ENCODE results near the gene SLC6A4. TPM values are rescaled to one million over a fixed set of nuclear protein-coding genes. Genes with fewer than 3 reads are reported as not detected.

SLC6A4 gene
- total RNA-seq, result 0.13 TPM in 1 of 2 replicates, not detected in the other

DNA sequence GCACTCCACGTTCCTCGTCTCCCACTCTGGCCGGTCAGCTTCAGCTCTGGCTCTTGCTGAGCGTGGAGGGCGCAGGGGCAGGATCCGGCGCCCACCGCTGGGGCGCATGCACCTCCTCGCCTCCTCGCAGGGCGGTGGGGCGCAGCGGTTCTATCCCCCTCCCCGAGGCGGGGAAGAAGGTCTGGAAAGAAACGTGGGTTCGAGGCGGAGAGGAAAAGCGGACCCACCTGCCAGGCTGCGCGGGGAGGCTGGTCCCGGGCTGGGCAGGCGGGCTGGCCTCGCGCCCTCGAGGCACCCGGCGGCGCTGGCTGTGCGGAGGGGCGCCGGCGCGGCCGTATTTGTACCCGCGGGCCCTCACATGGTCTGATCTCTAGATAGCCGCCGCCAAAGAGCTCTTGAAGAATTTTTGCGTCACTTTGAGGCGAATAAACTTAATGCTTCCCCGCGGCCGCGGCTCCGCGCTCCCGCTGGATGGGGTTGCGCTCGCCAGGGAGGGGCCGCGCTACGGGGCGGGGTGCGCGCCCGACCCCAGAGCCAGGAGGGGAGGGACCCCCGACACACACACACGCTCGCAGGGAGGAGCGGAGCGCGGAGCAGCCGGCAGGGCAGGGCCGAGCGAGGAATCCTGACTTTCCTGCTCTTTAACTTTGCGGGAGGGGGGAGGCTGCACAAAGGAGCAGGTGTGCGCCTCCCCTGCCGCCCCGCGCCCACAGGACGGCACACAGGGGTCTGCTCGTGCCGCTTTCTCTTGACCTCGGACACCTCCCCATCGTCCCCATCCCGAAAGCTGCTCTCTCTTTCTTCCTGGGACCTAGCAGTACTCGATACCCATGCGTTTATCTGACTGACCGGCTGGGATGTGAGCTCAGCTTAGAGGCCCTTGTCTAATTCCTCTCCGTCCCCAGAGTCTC lies at the start of gene SLC6A4:
Gene SLC6A4 (minus strand): TSS at position 312 of the 911 bp plus-strand sequence. CDS start 13,739 bp downstream, outside the sequence.
- no peak for TF ChIP-seq CTCF (IDR thresholded peaks at IDR 0.05; ENCODE audit: insufficient read depth, low read length, severe bottlenecking)
- H3K36me3 ChIP-seq (ENCODE audit: control insufficient read depth, insufficient read depth, low read length), result no peaks in the 10 kb centered on the region
- FAIRE-seq (no peak), DNase-seq (ENCODE audit: low read depth) (no peak)
- H3K27me3 ChIP-seq (ENCODE audit: control insufficient read depth, insufficient read depth, low read length), result peaks cover 32% of the 10 kb centered on the region
- H3K4me3 ChIP-seq (ENCODE audit: low read depth, low read length), result peak within 1 kb of the TSS; percentile 31

DNA sequence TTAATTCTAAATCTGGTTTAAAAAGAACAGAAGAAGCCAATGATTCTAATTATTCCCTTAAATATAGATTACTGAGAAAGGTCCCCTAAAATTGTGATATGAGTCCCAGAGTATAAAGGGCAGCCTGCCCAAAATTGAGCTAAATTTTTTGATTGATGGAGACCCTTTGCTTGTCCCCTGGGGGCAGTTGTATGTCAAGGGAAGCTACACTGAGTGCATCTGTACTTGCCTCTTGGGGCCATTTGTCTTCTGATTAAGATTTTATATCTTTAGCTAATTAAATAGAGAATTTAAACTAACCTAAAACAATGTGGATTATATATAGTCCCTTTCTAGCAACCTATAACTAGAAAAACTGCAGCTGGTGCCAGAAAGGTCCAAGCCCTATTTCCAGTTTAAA lies 43.7 kb upstream of the SLC6A4 start:
- no peaks in the 10 kb centered on the region for H3K36me3 ChIP-seq (ENCODE audit: control insufficient read depth, insufficient read depth, low read length)
- FAIRE-seq, result no peak
- TF ChIP-seq CTCF (IDR thresholded peaks at IDR 0.05; ENCODE audit: insufficient read depth, low read length, severe bottlenecking), result no peak

DNA sequence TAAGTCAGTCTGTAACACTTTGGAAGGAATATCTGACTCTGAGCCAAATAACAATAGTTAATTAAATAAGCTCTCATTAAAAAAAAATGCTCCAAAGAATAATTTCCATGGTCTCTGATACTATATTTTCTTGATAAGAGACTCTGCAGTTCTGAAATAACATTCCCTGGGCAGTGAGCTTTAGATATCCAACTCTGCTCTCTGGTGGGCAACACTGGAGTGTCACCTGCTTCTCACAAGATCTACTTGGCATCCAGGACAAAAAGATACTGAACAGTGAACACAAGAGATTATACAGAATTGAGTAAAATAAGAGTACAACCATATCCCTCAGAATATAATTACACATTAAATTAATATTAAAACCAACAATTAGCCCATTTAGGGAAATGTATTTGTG lies 42.5 kb upstream of the SLC6A4 start:
- Histone ChIP-seq H3K27me3 (ENCODE audit: control insufficient read depth, insufficient read depth, low read length) (no peaks in the 10 kb centered on the region), H3K4me3 (ENCODE audit: low read depth, low read length) (no peak overlapping the region), H3K36me3 (ENCODE audit: control insufficient read depth, insufficient read depth, low read length) (peaks cover 3% of the 10 kb centered on the region)
- peak; percentile 12 for DNase-seq (ENCODE audit: low read depth)
- TF ChIP-seq CTCF (IDR thresholded peaks at IDR 0.05; ENCODE audit: insufficient read depth, low read length, severe bottlenecking), result no peak
- FAIRE-seq, result no peak

More for the DNA sequence above, 43.7 kb upstream of the SLC6A4 start:
- Histone ChIP-seq H3K4me3 (ENCODE audit: low read depth, low read length) (no peak overlapping the region), H3K27me3 (ENCODE audit: control insufficient read depth, insufficient read depth, low read length) (no peaks in the 10 kb centered on the region)
- no peak for DNase-seq (ENCODE audit: low read depth)

GRCh38 chr17:30275911-30276310 lies 40.4 kb upstream of the SLC6A4 start:
- H3K27me3 ChIP-seq (ENCODE audit: control insufficient read depth, insufficient read depth, low read length), result no peaks in the 10 kb centered on the region
- no peak for FAIRE-seq
- no peak for DNase-seq (ENCODE audit: low read depth)
- peaks cover 6% of the 10 kb centered on the region for H3K36me3 ChIP-seq (ENCODE audit: control insufficient read depth, insufficient read depth, low read length)
- TF ChIP-seq CTCF (IDR thresholded peaks at IDR 0.05; ENCODE audit: insufficient read depth, low read length, severe bottlenecking), result no peak
- H3K4me3 ChIP-seq (ENCODE audit: low read depth, low read length), result no peak overlapping the region

- Histone ChIP-seq H3K27me3 (ENCODE audit: control insufficient read depth, insufficient read depth, low read length) (no peaks in the 10 kb centered on the region), H3K36me3 (ENCODE audit: control insufficient read depth, insufficient read depth, low read length) (peaks cover 6% of the 10 kb centered on the region), H3K4me3 (ENCODE audit: low read depth, low read length) (no peak overlapping the region)
- FAIRE-seq (no peak), DNase-seq (ENCODE audit: low read depth) (no peak)
- no peak for TF ChIP-seq CTCF (IDR thresholded peaks at IDR 0.05; ENCODE audit: insufficient read depth, low read length, severe bottlenecking)
Observed at GRCh38 chr17:30274887-30275286, 39.4 kb upstream of the SLC6A4 start.
